GM21528 (cell line): ENCODE data around the gene AGXT.

ENCODE experiments used
- ATAC-seq: cut with Tn5 transposase; IDR thresholded peaks from one replicate; pipeline ENCODE4 v1.9.1; 2021; ENCODE audit warnings: mild to moderate bottlenecking, moderate library complexity; ENCODE audit not compliant: unreplicated experiment, low FRiP score

AGXT gene

DNA sequence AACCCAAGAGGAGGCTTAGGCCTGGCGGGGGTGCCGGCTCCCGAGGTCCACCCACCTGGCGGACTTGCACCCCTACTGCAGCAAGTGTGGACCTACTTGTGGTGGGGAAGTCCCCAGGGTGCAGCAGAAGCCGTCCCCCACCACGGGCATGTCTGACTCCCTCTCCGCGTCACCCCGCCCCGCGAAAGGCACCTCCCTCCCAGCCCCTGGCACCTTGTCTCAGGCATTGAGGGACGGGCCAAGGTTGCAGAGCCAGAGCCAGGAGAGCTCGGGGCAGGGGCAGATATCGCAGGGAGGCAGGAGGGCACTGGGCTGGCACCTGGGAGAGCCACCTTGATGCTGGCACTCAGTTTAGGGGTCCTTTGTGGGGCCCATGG, 56.6 kb downstream of the AGXT start:
- no peak for ATAC-seq

DNA sequence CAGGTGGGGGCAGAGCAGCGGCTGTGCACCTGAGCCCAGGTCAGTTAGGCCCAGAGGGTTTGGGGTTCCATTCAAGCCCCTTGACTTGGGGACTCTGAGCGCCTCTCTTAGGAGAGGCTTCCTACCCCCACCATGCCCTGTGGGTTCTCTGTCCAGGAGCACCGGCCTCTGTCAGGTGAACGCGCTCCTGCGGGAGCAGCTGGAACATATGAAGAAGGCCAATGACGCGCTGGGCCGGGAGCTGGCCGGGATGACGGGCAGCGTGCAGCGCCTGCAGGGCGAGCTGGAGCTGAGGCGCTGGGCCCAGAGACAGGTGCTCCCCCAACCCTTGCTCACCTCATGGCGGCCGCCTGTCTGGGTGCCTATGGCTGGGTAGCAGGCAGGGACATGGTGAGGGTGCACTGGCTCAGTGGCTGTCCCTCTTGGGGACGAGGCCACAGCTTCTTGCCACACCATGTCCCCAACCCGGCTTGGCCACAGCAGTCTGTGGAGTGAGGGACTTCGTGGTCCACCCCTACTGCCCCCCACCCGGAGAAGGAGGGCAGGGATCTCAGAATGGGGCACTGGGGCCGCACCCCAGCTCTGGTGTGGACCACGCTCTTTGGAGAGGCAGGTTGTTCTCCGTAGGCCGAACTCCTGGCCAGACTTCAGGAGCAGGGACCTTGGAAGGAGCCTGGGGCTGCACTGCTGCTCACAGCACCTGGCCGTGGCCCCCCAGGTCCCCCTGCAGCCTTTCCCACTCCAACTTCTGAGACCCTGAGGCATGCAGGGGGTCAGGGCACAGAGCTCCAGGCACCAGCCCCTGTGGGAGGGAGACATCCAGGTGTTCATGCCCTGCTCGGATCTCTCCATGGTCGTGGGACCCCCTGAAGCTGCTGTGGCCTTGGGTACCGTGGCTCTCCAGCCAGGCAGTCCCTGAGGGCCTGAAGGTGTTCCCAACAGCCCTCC, 57.2 kb downstream of the AGXT start:
- ATAC-seq: no peak

DNA sequence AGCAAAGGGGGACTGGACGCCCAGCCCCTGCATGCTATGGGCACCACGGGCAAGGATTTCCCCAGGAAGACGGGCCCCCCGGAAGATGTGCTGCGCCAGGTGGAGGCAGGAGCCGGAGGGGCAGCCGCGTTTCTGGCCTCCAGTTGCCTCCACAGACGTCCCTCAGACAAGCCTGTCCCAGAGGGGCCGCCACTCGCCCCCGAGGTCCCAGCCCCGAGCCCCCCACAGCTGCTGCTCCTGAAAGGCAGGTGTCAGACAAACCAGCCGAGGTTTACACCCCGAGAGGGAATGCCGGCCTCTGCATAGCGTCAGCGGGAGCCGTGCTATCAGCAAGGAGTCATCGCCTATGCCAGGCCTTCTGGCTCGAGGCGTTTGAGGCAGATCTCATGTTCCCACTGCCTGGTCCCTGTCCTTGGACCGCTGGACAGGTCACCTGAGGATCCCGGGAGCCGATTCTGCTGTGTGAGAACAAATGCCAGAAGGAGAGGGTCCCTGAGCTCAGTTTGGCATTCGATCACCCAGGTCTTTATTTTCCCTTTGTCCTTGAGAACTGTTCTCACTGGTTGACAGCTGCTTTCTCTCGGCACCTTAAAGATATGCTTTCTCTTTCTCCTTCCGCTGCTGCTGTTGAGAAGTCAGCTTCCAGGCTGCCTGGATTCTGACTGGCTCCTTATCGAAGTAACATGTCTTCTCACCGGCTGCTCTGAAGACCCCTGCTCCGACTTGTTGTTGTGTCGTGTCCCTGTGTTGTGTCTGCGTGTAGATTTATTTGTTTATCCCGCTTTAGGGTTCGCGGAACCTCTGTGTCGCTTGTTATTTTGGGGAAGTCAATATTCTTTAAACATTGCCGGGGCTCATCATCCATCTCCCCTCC, 58.1 kb downstream of the AGXT start:
- no peak for ATAC-seq

DNA sequence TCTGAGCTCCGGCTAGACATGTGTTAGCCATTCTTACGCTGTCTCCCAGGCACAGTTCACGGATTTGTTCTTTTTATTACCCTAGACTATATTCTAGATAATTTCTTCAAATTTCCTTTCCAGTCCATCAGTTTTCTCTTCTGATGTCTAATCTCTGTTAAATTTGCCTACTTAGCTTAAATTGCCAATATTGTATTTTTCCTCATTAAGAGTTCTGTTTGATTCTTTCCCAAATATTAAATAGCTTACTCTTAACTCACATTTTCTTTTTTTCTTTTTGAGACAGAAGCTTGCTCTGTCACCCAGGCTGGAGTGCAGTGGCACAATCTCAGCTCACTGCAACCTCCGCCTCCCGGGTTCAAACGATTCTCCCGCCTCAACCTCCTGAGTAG, 58.8 kb downstream of the AGXT start:
- no peak for ATAC-seq

DNA sequence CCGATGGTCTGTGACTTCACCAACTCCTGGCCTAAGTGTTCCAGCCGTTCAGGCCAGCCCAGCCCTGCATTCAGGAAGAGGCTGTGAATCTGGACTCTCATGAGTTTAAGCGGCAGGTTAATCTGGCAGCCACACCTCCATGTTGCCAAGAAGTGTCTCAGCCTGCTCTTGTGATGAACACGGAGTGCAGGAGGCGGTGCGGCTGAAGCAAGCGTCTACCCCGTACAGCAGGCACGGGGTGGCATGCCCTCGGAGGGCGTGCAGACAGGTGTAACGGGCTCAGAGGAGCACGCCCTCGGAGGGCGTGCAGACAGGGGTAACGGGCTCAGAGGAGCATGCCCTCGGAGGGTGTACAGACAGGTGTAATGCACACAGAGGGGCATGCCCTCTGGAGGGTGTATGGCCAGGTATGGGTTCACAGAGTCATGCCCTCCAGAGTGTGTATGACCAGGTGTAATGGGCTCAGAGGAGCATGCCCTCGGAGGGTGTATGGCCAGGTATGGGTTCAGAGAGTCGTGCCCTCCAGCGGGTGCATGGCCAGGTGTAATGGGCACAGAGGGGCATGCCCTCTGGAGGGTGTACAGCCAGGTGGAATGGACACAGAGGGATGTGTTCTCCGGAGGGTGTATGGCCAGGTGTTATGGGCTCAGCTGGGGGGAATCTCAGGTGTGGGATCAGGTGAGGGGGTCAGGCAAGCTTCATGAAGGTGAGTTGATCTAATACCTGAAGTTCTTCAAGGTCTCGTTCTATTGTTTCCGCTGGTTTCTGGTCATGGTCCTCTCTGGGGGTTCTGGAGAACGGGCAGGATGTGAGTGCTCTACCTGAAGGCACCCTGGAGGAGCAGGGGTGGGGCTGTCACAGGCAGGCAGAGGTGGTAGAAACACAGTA, 60.1 kb downstream of the AGXT start:
- no peak for ATAC-seq

DNA sequence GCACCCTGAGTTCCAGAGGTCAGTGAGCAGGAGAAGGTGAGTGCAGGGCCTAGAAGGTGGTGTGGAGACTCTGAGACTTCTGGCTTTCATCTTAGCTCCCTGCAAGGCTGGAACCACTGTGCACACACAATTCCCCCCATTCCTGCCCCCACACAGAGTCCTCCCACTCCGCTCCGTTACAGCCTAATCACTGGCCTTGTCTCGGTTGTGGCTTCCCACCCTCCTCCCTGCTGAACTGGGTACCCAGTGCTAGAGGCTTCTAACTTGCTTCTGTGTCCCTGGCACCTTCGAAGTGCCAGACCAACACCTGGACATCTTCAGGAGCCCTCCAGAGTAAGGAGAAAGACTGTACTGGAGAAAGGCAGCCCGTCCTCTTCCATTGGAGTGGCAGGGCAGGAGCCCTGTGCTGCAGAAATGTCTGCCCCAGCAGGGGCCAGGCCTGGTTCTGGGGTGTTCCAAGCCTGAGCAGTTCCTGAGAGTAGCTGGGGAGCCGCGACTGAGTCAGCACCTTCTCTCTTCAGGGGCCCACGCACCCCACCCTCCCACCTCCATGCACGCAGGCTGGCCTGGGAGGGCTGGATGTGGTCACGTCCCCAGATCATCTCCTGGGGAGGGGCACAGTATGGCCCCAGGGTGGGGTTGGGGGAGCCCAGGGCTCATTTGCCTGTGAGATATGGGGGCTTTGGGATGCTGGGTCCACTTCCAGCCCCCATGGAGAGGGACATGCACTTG, 60.9 kb downstream of the AGXT start:
- ATAC-seq: no peak
